Measurements from ENCODE around the gene USP12. TPM values are rescaled to one million over a fixed set of nuclear protein-coding genes. Genes with fewer than 3 reads are reported as not detected.

Gene USP12
- total RNA-seq, 1 experiment from 2014 or later = 36.2 TPM

DNA sequence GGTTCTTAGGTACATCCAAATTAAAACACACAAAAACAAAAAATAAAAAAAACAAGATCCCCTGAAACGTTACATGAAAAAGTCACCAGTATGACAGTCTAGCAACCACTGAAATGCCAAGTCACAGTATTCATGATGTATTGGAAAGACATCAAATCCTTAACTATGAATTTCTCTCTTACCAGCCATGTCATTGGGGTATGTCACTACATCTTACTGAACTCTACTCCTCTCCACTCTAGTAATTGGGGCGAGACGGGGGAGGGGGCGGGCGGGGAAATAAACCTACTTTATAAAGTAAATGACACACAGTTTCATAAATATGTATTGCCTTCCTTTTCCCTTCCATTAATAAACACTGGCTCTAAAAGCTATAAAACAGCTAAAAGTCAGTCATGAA, 65.5 kb downstream of the USP12 start:
- intact Hi-C loops (cut with micrococcal nuclease; ENCODE audit: unreplicated experiment) = no loop called here
- H3K4me3 Mint-ChIP-seq (ENCODE audit: unreplicated experiment) = no peak overlapping the region
- BruUV-seq (replicated peaks) = no TSS peak
- H3K27me3 Mint-ChIP-seq (ENCODE audit: insufficient read depth, unreplicated experiment) = no peaks in the 10 kb centered on the region
- H3K9me3 ChIP-seq = no peaks in the 10 kb centered on the region
- H3K4me1 ChIP-seq = no peaks in the 10 kb centered on the region
- no peak for DNase-seq
- H3K4me1 Mint-ChIP-seq (ENCODE audit: low read depth, unreplicated experiment) = no peaks in the 10 kb centered on the region
- TF ChIP-seq, protein P1, sequence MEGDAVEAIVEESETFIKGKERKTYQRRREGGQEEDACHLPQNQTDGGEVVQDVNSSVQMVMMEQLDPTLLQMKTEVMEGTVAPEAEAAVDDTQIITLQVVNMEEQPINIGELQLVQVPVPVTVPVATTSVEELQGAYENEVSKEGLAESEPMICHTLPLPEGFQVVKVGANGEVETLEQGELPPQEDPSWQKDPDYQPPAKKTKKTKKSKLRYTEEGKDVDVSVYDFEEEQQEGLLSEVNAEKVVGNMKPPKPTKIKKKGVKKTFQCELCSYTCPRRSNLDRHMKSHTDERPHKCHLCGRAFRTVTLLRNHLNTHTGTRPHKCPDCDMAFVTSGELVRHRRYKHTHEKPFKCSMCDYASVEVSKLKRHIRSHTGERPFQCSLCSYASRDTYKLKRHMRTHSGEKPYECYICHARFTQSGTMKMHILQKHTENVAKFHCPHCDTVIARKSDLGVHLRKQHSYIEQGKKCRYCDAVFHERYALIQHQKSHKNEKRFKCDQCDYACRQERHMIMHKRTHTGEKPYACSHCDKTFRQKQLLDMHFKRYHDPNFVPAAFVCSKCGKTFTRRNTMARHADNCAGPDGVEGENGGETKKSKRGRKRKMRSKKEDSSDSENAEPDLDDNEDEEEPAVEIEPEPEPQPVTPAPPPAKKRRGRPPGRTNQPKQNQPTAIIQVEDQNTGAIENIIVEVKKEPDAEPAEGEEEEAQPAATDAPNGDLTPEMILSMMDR (IDR thresholded peaks at IDR 0.05; ENCODE audit: insufficient read depth in 1 of 2, low read depth in 1 of 2, low read length in 1 of 2, severe bottlenecking in 1 of 2, unreplicated experiment in 1 of 2) = no peak
- no peak overlapping the region for H3K27ac Mint-ChIP-seq (ENCODE audit: unreplicated experiment)
- H3K9me3 Mint-ChIP-seq (ENCODE audit: unreplicated experiment) = no peaks in the 10 kb centered on the region
- H3K36me3 ChIP-seq (ENCODE audit: control insufficient read depth, insufficient read depth, low read length) = peaks cover 3% of the 10 kb centered on the region; the same call in 1 of the 2 replicates
- peaks cover 40% of the 10 kb centered on the region for H3K36me3 Mint-ChIP-seq (ENCODE audit: insufficient read depth, unreplicated experiment)
- ChIA-PET CTCF (no interaction called here), POLR2A (no interaction called here)
- no peak overlapping the region for H3K4me3 ChIP-seq (ENCODE audit: low read depth, low read length)
- no peaks in the 10 kb centered on the region for H3K27me3 ChIP-seq (replicated peaks; ENCODE audit: control insufficient read depth, insufficient read depth, low read length)

DNA sequence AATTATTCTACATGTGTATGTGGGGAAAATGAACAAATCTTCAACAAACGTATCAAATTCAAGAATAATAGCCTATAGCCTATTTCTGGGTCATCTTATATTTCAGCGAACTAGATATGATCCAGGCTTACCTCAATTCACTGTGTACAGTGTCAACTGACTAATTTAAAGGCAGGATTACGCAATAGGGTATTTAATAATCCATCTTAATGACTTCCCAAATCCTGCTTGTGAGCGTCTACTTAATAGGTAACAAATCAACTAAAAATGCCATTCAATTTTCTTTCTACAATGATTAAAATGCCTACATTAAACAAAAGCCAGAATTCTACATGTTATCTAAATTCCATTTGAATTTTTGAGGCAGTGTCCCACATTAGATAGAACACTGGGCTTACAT, 67.0 kb downstream of the USP12 start:
- no TSS peak for BruUV-seq (replicated peaks)
- DNase-seq = no peak
- no peaks in the 10 kb centered on the region for H3K27me3 ChIP-seq (replicated peaks; ENCODE audit: control insufficient read depth, insufficient read depth, low read length)
- ChIA-PET POLR2A (no interaction called here), CTCF (interaction anchor here (0.6 kb wide), 1 partner anchor 158 kb away, joined by 5 read pairs; no protein-coding TSS in a partner anchor)
- peaks cover 3% of the 10 kb centered on the region; the same call in 1 of the 2 replicates for H3K36me3 ChIP-seq (ENCODE audit: control insufficient read depth, insufficient read depth, low read length)
- Mint-ChIP-seq H3K27ac (ENCODE audit: unreplicated experiment) (no peak overlapping the region), H3K27me3 (ENCODE audit: insufficient read depth, unreplicated experiment) (no peaks in the 10 kb centered on the region), H3K4me1 (ENCODE audit: low read depth, unreplicated experiment) (no peaks in the 10 kb centered on the region), H3K9me3 (ENCODE audit: unreplicated experiment) (no peaks in the 10 kb centered on the region), H3K36me3 (ENCODE audit: insufficient read depth, unreplicated experiment) (peaks cover 40% of the 10 kb centered on the region), H3K4me3 (ENCODE audit: unreplicated experiment) (no peak overlapping the region)
- no peaks in the 10 kb centered on the region for H3K4me1 ChIP-seq
- TF ChIP-seq, protein P1 (IDR thresholded peaks at IDR 0.05; ENCODE audit: insufficient read depth in 1 of 2, low read depth in 1 of 2, low read length in 1 of 2, severe bottlenecking in 1 of 2, unreplicated experiment in 1 of 2) = no peak
- no peak overlapping the region for H3K4me3 ChIP-seq (ENCODE audit: low read depth, low read length)
- H3K9me3 ChIP-seq = no peaks in the 10 kb centered on the region
- intact Hi-C loops (cut with micrococcal nuclease; ENCODE audit: unreplicated experiment) = no loop called here

- no peak overlapping the region for H3K4me3 Mint-ChIP-seq (ENCODE audit: unreplicated experiment)
- Histone ChIP-seq H3K27me3 (replicated peaks; ENCODE audit: control insufficient read depth, insufficient read depth, low read length) (no peaks in the 10 kb centered on the region), H3K36me3 (ENCODE audit: control insufficient read depth, insufficient read depth, low read length) (peaks cover 3% of the 10 kb centered on the region; the same call in 1 of the 2 replicates), H3K4me3 (ENCODE audit: low read depth, low read length) (no peak overlapping the region), H3K4me1 (no peaks in the 10 kb centered on the region), H3K9me3 (no peaks in the 10 kb centered on the region)
- no peak for DNase-seq
- H3K27me3 Mint-ChIP-seq (ENCODE audit: insufficient read depth, unreplicated experiment) = no peaks in the 10 kb centered on the region
- no TSS peak for BruUV-seq (replicated peaks)
- H3K4me1 Mint-ChIP-seq (ENCODE audit: low read depth, unreplicated experiment) = no peaks in the 10 kb centered on the region
- peaks cover 40% of the 10 kb centered on the region for H3K36me3 Mint-ChIP-seq (ENCODE audit: insufficient read depth, unreplicated experiment)
- TF ChIP-seq, protein P1 (IDR thresholded peaks at IDR 0.05; ENCODE audit: insufficient read depth in 1 of 2, low read depth in 1 of 2, low read length in 1 of 2, severe bottlenecking in 1 of 2, unreplicated experiment in 1 of 2) = no peak
- ChIA-PET CTCF (no interaction called here), POLR2A (no interaction called here)
- intact Hi-C loops (cut with micrococcal nuclease; ENCODE audit: unreplicated experiment) = no loop called here
- H3K9me3 Mint-ChIP-seq (ENCODE audit: unreplicated experiment) = no peaks in the 10 kb centered on the region
- H3K27ac Mint-ChIP-seq (ENCODE audit: unreplicated experiment) = no peak overlapping the region
These were observed 69.8 kb downstream of the USP12 start for GRCh38 chr13:27101847-27102246.
